Astrocyte of the spinal cord (primary cell): Measurements from ENCODE around the gene ATP9B.

ENCODE experiments used
- DNase-seq: peaks from one replicate; pipeline ENCODE4 v3.0.0; 2011; ENCODE audit warnings: low read depth, low spot score
- H3K4me3 ChIP-seq: 2 replicates; pipeline ENCODE4 v1.5.1; 2011; ENCODE audit warnings: low read depth, mild to moderate bottlenecking, low read length, moderate library complexity
- in situ Hi-C: cut with HindIII; loops from 2 replicates; pipeline ENCODE4 v1.10.0; 2017; ENCODE audit warnings: low sequenced_read_pairs
- TF ChIP-seq, protein P1 (sequence below): IDR thresholded peaks from 2 replicates; pipeline ENCODE4 v1.5.1; 2012; ENCODE audit warnings: low read depth, mild to moderate bottlenecking, low read length, inconsistent platforms

Gene ATP9B

DNA sequence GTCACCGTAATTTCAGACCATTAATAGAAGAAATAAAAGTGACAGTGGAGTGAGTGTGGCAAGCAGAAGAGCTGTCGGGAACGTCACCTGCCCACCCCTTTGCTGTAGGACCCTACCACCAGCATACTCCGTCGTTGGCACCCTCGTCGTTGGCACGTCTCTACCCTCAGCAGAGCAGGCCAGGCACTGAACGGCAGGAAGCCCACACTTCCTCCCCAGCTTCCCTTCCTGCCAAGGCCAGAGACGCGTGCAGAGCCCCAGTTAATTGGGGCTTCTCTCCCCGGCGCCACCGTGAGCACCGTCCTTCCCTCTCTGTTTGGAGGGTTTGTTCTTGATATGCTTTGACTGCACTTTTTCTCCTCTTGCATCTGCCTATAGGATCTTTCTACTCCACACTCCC lies 299.5 kb downstream of the ATP9B start:
- H3K4me3 ChIP-seq = no peak overlapping the region
- in situ Hi-C loops = no loop called here
- TF ChIP-seq, protein P1, sequence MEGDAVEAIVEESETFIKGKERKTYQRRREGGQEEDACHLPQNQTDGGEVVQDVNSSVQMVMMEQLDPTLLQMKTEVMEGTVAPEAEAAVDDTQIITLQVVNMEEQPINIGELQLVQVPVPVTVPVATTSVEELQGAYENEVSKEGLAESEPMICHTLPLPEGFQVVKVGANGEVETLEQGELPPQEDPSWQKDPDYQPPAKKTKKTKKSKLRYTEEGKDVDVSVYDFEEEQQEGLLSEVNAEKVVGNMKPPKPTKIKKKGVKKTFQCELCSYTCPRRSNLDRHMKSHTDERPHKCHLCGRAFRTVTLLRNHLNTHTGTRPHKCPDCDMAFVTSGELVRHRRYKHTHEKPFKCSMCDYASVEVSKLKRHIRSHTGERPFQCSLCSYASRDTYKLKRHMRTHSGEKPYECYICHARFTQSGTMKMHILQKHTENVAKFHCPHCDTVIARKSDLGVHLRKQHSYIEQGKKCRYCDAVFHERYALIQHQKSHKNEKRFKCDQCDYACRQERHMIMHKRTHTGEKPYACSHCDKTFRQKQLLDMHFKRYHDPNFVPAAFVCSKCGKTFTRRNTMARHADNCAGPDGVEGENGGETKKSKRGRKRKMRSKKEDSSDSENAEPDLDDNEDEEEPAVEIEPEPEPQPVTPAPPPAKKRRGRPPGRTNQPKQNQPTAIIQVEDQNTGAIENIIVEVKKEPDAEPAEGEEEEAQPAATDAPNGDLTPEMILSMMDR = no peak
- DNase-seq = no peak

DNA sequence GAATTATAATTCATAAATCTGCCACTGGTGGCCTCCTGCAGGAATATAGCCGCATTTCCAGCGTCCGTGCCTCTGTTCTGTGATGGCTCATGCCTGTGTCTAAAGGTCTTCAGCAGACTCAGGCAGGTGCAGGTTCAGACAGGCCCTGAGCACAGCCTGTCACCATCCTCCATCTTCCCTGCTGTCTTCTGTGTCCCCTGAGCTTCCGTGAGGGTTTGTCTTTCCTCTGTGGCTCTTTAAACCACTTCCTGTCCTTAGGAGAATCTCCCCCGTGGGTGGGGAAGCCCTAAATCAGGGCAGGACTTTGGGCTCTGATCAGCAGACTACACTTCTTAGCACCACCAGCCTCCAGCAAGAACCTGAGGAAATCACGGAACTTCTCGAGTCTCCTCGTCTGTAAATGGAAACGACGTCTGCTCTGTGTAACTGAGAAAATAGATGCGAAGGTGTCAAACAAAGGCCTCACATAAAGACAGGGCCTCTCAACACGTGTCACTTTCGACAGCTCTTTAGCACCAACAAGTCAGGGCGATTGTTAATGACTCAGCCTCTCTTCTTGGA lies 302.4 kb downstream of the ATP9B start:
- no peak overlapping the region for H3K4me3 ChIP-seq
- no peak for DNase-seq
- TF ChIP-seq, protein P1 = no peak
- in situ Hi-C loops = no loop called here

GRCh38 chr18:79372461-79372860 lies 303.3 kb downstream of the ATP9B start:
- TF ChIP-seq, protein P1 = no peak
- no peak overlapping the region for H3K4me3 ChIP-seq
- DNase-seq = no peak
- in situ Hi-C loops = no loop called here

DNA sequence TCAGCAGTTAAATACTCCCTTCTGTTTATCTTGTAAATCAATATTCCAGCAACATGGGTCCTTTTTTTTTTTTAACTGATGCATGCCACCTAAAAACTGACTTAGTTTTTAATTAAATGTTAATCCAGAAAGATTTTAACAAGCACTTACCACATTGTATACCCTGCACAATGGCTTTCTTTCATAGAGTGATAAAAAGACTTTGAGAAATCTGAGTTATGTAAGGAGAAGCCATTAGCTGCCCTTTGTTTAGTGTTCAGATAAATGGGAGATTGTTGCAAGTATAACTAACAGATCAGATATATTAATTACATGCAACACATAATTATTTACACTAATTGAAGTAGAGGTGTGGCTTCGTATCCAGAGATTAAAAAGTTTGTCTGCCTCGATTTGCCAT lies 303.8 kb downstream of the ATP9B start:
- no peak overlapping the region for H3K4me3 ChIP-seq
- no peak for DNase-seq
- in situ Hi-C loops = no loop called here
- TF ChIP-seq, protein P1 = no peak

DNA sequence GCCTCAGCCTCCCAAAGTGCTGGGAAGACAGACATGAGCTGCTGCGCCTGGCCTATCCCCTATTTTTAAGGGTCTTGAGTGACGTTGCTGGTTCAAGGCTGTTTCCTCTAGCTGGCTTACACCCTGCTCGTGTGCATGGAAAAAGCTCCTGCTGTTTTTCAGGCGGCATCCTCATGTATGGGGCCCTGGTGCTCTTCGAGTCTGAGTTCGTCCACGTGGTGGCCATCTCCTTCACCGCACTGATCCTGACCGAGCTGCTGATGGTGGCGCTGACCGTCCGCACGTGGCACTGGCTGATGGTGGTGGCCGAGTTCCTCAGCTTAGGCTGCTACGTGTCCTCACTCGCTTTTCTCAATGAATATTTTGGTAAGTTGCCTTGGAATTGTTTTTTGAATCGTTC lies 304.5 kb downstream of the ATP9B start:
- TF ChIP-seq, protein P1 = no peak
- H3K4me3 ChIP-seq = no peak overlapping the region
- in situ Hi-C loops = no loop called here
- no peak for DNase-seq

DNA sequence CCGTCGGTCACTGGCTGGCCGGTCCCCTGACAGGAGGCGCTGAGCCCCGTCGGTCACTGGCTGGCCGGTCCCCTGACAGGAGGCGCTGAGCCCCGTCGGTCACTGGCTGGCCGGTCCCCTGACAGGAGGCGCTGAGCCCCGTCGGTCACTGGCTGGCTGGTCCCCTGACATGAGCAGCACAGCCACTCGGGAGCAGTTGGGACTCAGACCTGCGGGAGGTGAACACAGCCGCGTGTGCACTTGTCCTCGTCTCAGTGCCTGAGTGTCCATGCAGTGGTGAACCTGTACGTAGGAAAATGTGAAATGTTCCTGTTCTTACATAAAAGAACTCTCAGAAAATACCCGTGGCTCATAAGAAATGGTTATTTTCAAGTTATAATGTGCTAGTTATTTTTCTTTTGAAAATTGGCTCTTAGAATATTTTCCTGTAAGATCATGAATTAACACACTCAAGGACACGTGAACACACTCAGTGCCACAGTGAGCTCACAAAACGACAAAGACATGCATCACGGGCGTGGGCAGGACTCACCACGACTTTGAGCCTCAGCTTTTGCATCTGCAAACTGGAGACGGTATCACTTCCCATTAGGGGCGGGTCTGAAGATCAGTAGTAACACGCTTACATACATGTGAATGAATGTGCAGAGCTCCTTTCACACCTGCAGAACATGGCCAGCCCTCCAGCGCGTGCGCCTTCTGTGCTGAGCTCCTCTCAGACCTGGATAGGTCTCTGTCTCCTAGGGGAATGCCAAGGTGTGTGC lies 305.4 kb downstream of the ATP9B start:
- TF ChIP-seq, protein P1 = no peak
- DNase-seq = no peak
- H3K4me3 ChIP-seq = no peak overlapping the region
- in situ Hi-C loops = no loop called here
